Kidney tubule cell (primary cell): ENCODE measurements around the gene EFCAB8.
A peak's percentile ranks its signal among the peaks of the same experiment; 100 is the strongest.

Experiments
- DNase-seq: peaks from one replicate; pipeline ENCODE4 v3.0.0-alpha.2; 2018; ENCODE audit warnings: low spot score

EFCAB8 gene

GRCh38 chr20:33007376-33008335 lies 148.9 kb downstream of the EFCAB8 start, which contains the start of gene BPIFB2:
Gene BPIFB2, plus strand, starts transcription at chr20:33007704. Its CDS starts 871 bp downstream, at chr20:33008575.
- no peak for DNase-seq

- no peak for DNase-seq
These were observed 149.9 kb downstream of the EFCAB8 start for GRCh38 chr20:33008336-33009213.

GRCh38 chr20:33009214-33010132 lies 150.8 kb downstream of the EFCAB8 start:
- DNase-seq = peak; percentile 46

- no peak for DNase-seq
These were observed 151.4 kb downstream of the EFCAB8 start for GRCh38 chr20:33010133-33010504.

GRCh38 chr20:33010674-33011449 lies 152.1 kb downstream of the EFCAB8 start:
- no peak for DNase-seq
